Endodermal cell (in vitro differentiated cells): ENCODE data around the gene PRKCA. TPM values are rescaled to one million over a fixed set of nuclear protein-coding genes. Genes with fewer than 3 reads are reported as not detected.

Experiments
- DNase-seq: peaks from one replicate; pipeline ENCODE4 v3.0.0-alpha.2; 2017
- H3K27ac ChIP-seq: 2 replicates; pipeline ENCODE4 v1.5.1; 2013; ENCODE audit warnings: mild to moderate bottlenecking, low read depth, low read length, moderate library complexity
- H3K27me3 ChIP-seq: 2 replicates; pipeline ENCODE4 v1.6.1; 2013; ENCODE audit warnings: mild to moderate bottlenecking, low read length, moderate library complexity; ENCODE audit not compliant: insufficient read depth, control insufficient read depth, poor library complexity, severe bottlenecking
- H3K36me3 ChIP-seq: 2 replicates; pipeline ENCODE4 v1.7.0; 2013; ENCODE audit warnings: mild to moderate bottlenecking, low read length, moderate library complexity; ENCODE audit not compliant: control insufficient read depth, insufficient read depth
- H3K4me1 ChIP-seq: one replicate; pipeline ENCODE4 v1.7.0; 2013; ENCODE audit warnings: low read length; ENCODE audit not compliant: control insufficient read depth, insufficient read depth
- H3K4me3 ChIP-seq: 2 replicates; pipeline ENCODE4 v1.5.1; 2013; ENCODE audit warnings: mild to moderate bottlenecking, low read length, moderate library complexity
- H3K9ac ChIP-seq: 2 replicates; pipeline ENCODE4 v1.6.1; 2013; ENCODE audit warnings: mild to moderate bottlenecking, low read length, moderate library complexity; ENCODE audit not compliant: poor library complexity, severe bottlenecking; ENCODE audit errors: extremely low read depth
- H3K9me3 ChIP-seq: 2 replicates; pipeline ENCODE4 v1.6.1; 2013; ENCODE audit warnings: mild to moderate bottlenecking, low read length, moderate library complexity; ENCODE audit not compliant: control insufficient read depth
- H3K27ac Mint-ChIP-seq: 2 replicates; pipeline ENCODE4 v1.8.0; 2020; ENCODE audit warnings: mixed read lengths
- H3K27me3 Mint-ChIP-seq: 2 replicates; pipeline ENCODE4 v1.8.0; 2021; ENCODE audit warnings: mild to moderate bottlenecking, mixed read lengths; ENCODE audit not compliant: insufficient read depth
- H3K36me3 Mint-ChIP-seq: 2 replicates; pipeline ENCODE4 v1.8.0; 2020; ENCODE audit warnings: low read depth, mixed read lengths
- H3K4me1 Mint-ChIP-seq: 2 replicates; pipeline ENCODE4 v1.8.0; 2020; ENCODE audit warnings: mixed read lengths
- H3K4me3 Mint-ChIP-seq: 2 replicates; pipeline ENCODE4 v1.8.0; 2020; ENCODE audit warnings: mild to moderate bottlenecking, moderate library complexity, mixed read lengths
- H3K9me3 Mint-ChIP-seq: 2 replicates; pipeline ENCODE4 v1.8.0; 2020; ENCODE audit warnings: mild to moderate bottlenecking, mixed read lengths
- WGBS, 2 experiments: methylation state at CpG; one replicate each; pipeline versions ENCODE4 v1.1.5 to v1.1.7; 2013; ENCODE audit warnings: missing lambda C conversion rate in 2 of 2, mixed read lengths in 1 of 2; ENCODE audit not compliant: insufficient coverage in 1 of 2, insufficient read length in 1 of 2; 5-methylcytosine and 5-hydroxymethylcytosine counted together
- total RNA-seq, 2 donors: library from RNA; stranded (reverse); fragmentation: NEBNext Ultra II Directional in 1 of 2; extraction: Animal tissue kit (Norgen Biotek cat#: 25700) in 1 of 2; gene quantifications; 2 replicates in 1 of 2; 3 replicates in 1 of 2; pipeline ENCODE4 v1.2.1, GENCODE V29; 2021
- TF ChIP-seq, protein P1 (sequence below): fragments of 200-600 bp; sonication (generic); conservative IDR thresholded peaks from 2 replicates; pipeline ENCODE4 v1.5.0; 2021; ENCODE audit warnings: antibody characterized with exemption, mild to moderate bottlenecking

Gene PRKCA
- total RNA-seq, 2 donors from 2014 or later = 8.7 to 14.6 TPM

DNA sequence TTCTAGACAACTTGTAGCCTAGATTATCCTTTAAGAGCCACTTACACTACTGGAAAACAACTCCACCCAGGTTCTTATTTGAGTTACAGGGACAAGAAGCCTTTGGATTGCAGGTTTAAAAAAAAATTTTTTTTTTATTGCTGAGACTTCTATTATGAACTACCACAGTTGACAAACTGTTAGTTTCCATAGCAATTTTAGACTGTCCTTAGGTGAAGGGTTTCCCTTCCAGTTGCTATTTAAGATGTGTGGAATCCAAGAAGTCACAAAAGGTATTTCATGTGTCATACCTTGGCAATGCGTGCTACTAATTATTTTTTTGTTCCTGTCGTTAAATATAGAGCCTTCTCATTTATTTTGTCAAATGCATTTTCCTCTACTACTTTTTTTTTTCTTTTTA lies 253.2 kb downstream of the PRKCA start:
- Mint-ChIP-seq H3K9me3 (no peaks in the 10 kb centered on the region), H3K27ac (no peak overlapping the region), H3K4me1 (peaks cover 3% of the 10 kb centered on the region), H3K27me3 (no peaks in the 10 kb centered on the region), H3K4me3 (no peak overlapping the region), H3K36me3 (no peaks in the 10 kb centered on the region)
- H3K27ac ChIP-seq = no peak overlapping the region
- 95 to 100% methylated on average over 1 to 2 of the region's 2 CpGs for WGBS, 2 experiments
- H3K27me3 ChIP-seq = no peaks in the 10 kb centered on the region
- no peak overlapping the region for H3K9ac ChIP-seq
- no peaks in the 10 kb centered on the region for H3K4me1 ChIP-seq
- no peaks in the 10 kb centered on the region for H3K36me3 ChIP-seq
- DNase-seq = no peak
- TF ChIP-seq, protein P1, sequence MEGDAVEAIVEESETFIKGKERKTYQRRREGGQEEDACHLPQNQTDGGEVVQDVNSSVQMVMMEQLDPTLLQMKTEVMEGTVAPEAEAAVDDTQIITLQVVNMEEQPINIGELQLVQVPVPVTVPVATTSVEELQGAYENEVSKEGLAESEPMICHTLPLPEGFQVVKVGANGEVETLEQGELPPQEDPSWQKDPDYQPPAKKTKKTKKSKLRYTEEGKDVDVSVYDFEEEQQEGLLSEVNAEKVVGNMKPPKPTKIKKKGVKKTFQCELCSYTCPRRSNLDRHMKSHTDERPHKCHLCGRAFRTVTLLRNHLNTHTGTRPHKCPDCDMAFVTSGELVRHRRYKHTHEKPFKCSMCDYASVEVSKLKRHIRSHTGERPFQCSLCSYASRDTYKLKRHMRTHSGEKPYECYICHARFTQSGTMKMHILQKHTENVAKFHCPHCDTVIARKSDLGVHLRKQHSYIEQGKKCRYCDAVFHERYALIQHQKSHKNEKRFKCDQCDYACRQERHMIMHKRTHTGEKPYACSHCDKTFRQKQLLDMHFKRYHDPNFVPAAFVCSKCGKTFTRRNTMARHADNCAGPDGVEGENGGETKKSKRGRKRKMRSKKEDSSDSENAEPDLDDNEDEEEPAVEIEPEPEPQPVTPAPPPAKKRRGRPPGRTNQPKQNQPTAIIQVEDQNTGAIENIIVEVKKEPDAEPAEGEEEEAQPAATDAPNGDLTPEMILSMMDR = no peak
- H3K9me3 ChIP-seq = no peaks in the 10 kb centered on the region
- no peak overlapping the region for H3K4me3 ChIP-seq

DNA sequence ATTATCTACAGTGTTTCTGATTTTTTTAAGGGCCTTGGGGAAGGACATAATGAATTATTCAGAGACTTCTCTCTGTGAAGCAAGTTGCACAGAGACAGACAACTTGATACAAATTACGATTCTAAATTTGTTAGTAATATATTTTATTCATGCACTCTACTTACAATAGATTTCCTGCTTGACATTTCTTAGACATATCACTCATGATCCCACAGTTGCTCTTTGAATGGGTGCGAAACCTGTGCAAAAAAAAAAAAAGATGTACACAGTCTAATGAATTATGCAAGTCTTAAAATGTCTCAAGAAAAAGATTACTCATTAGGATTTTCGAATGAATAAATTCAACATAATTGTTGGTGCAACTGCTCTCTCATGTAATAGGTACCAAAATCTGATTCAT lies 254.8 kb downstream of the PRKCA start:
- DNase-seq = no peak
- no peaks in the 10 kb centered on the region for H3K9me3 ChIP-seq
- no peak overlapping the region for H3K27ac Mint-ChIP-seq

DNA sequence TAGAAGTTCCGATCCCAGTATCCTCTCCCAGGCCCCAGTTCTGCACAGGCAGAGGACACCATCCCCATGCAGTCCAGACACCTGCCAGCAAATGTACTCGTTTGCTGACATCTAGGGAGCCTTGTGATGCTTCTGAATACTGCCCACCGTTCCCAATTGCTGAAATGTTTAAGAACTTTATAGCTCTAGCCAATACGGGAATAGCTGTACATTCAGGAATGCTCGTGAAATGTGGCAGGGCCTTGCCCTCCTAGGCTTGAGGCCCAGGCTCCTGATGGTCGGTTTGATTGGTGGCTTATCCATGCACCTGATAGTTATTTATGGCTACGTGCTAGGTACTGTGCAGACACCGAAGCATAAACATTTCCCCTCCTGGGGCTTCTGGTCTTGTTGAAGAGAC lies 255.5 kb downstream of the PRKCA start:
- TF ChIP-seq, protein P1 = no peak
- Mint-ChIP-seq H3K4me3 (no peak overlapping the region), H3K36me3 (no peaks in the 10 kb centered on the region), H3K4me1 (peaks cover 3% of the 10 kb centered on the region), H3K9me3 (no peaks in the 10 kb centered on the region), H3K27ac (no peak overlapping the region), H3K27me3 (no peaks in the 10 kb centered on the region)
- no peak for DNase-seq
- H3K27me3 ChIP-seq = no peaks in the 10 kb centered on the region
- WGBS, 2 experiments = 89 to 94% methylated on average over 7 to 8 of the region's 8 CpGs
- H3K9ac ChIP-seq = no peak overlapping the region
- no peaks in the 10 kb centered on the region for H3K4me1 ChIP-seq
- no peak overlapping the region for H3K4me3 ChIP-seq
- no peak overlapping the region for H3K27ac ChIP-seq
- no peaks in the 10 kb centered on the region for H3K36me3 ChIP-seq
- no peaks in the 10 kb centered on the region for H3K9me3 ChIP-seq

More for the DNA sequence above, 254.8 kb downstream of the PRKCA start:
- Mint-ChIP-seq H3K4me3 (no peak overlapping the region), H3K36me3 (no peaks in the 10 kb centered on the region), H3K27me3 (no peaks in the 10 kb centered on the region), H3K9me3 (no peaks in the 10 kb centered on the region), H3K4me1 (peaks cover 3% of the 10 kb centered on the region)
- H3K27me3 ChIP-seq = no peaks in the 10 kb centered on the region
- H3K27ac ChIP-seq = no peak overlapping the region
- whole genome bisulfite sequencing, 2 experiments = 90 to 97% methylated on average over 2 of the region's 3 CpGs
- no peak overlapping the region for H3K4me3 ChIP-seq
- TF ChIP-seq, protein P1 = no peak
- H3K36me3 ChIP-seq = no peaks in the 10 kb centered on the region
- no peak overlapping the region for H3K9ac ChIP-seq
- H3K4me1 ChIP-seq = no peaks in the 10 kb centered on the region
